Erythroblast (primary cell): Measurements from ENCODE around the gene MYO1F.

ENCODE experiments used
- GATA1 ChIP-seq: IDR thresholded peaks from 2 replicates; pipeline ENCODE4 v1.6.1; 2011; ENCODE audit warnings: low read depth, mild to moderate bottlenecking, control low read depth, low read length, moderate library complexity
- POLR2A ChIP-seq: IDR thresholded peaks from 2 replicates; pipeline ENCODE4 v1.6.1; 2011; ENCODE audit warnings: mild to moderate bottlenecking, low read length

GRCh38 chr19:8506402-8506957 lies 70.8 kb downstream of the MYO1F start:
- TF ChIP-seq POLR2A: no peak
- no peak for TF ChIP-seq GATA1
